ENCODE measurements around the gene NAPG. TPM values are rescaled to one million over a fixed set of nuclear protein-coding genes. Genes with fewer than 3 reads are reported as not detected.

NAPG gene
- total and polyA plus RNA-seq, 9 of the 15 experiments (the other 6 are each of a cell fraction or from before 2014, with no cell fraction given) = 31.6 to 63.3 (median 50.9) TPM

GRCh38 chr18:10525697-10526560, at the start of gene NAPG (continued):
- no peak for TF ChIP-seq RREB1 (CRISPR knock-in tag; IDR thresholded peaks at IDR 0.05)
- TF ChIP-seq ZNF589 (CRISPR knock-in tag; IDR thresholded peaks at IDR 0.05; ENCODE audit: low read depth) = peak; percentile 22; the same call in 1 of the 2 replicates
- TF ChIP-seq ZNF507 (tag; conservative IDR thresholded peaks at IDR 0.05) = no peak
- no peak for TF ChIP-seq KAT2B (IDR thresholded peaks at IDR 0.05; ENCODE audit: low read depth, low read length)
- TF ChIP-seq PHF21A (IDR thresholded peaks at IDR 0.05; ENCODE audit: borderline replicate concordance, low read depth) = peak; percentile 83; the same call in 1 of the 2 replicates
- TF ChIP-seq TFE3 (CRISPR knock-in tag; IDR thresholded peaks at IDR 0.05) = no peak
- no peak for TF ChIP-seq SMC3 (conservative IDR thresholded peaks at IDR 0.05; ENCODE audit: insufficient read depth, low read depth, low read length)
- no peak for TF ChIP-seq ZNF436 (CRISPR knock-in tag; IDR thresholded peaks at IDR 0.05)
- no peak for TF ChIP-seq ZNF398 (CRISPR knock-in tag; IDR thresholded peaks at IDR 0.05)
- no peak for TF ChIP-seq ZNF24 (IDR thresholded peaks at IDR 0.05)
- no peak for TF ChIP-seq ZMIZ1 (IDR thresholded peaks at IDR 0.05; ENCODE audit: low read depth in 2 of 2, low read length in 2 of 2)
- TF ChIP-seq ZNF133 (CRISPR knock-in tag; IDR thresholded peaks at IDR 0.05) = no peak
- peak; percentile 57; the same call in 1 of the 2 replicates for TF ChIP-seq MYC (IDR thresholded peaks at IDR 0.05; ENCODE audit: low read depth, low read length)
- TF ChIP-seq MYC (CRISPR knock-in tag; IDR thresholded peaks at IDR 0.05; ENCODE audit: borderline replicate concordance, low read depth) = no peak
